ENCODE data around the gene ZNF30.
"Not testable (repeated sequence)": the region's sequence is repeated elsewhere in the genome, so short reads cannot be mapped to it uniquely, and the experiment has no call there.

DNA sequence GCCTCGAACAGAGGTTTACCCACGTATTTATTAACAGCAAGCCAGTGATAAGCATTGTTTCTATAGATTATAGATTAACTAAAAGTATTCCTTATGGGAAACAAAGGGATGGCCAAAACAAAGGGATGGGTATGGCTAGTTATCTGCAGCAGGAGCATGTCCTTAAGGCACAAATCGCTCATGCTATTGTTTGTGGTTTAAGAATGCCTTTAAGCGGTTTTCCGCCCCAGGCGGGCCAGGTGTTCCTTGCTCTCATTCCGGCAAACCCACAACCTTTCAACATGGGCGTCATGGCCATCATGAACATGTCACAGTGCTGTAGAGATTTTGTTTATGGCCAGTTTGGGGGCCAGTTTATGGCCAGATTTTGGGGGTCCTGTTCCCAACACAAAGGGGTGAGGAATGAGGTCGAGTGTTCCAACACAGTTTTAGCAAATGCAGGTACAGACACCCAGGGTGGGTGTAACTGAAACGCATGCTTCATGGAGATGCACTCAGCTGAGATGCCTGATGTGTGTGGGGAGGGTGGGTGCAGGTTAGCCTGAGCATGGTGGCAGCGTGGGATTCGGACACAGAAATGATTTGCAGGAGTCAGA is 43.6 kb downstream of the ZNF30 start:
- TF ChIP-seq POLR2A (IDR thresholded peaks at IDR 0.05; ENCODE audit: low read depth, low read length); RAD21 (IDR thresholded peaks at IDR 0.05; ENCODE audit: low read length); FOS (IDR thresholded peaks at IDR 0.05; ENCODE audit: low read depth, low read length); NFE2L2 (IDR thresholded peaks at IDR 0.05; ENCODE audit: low read depth, low read length): not testable (repeated sequence)
- TF ChIP-seq, protein P1, sequence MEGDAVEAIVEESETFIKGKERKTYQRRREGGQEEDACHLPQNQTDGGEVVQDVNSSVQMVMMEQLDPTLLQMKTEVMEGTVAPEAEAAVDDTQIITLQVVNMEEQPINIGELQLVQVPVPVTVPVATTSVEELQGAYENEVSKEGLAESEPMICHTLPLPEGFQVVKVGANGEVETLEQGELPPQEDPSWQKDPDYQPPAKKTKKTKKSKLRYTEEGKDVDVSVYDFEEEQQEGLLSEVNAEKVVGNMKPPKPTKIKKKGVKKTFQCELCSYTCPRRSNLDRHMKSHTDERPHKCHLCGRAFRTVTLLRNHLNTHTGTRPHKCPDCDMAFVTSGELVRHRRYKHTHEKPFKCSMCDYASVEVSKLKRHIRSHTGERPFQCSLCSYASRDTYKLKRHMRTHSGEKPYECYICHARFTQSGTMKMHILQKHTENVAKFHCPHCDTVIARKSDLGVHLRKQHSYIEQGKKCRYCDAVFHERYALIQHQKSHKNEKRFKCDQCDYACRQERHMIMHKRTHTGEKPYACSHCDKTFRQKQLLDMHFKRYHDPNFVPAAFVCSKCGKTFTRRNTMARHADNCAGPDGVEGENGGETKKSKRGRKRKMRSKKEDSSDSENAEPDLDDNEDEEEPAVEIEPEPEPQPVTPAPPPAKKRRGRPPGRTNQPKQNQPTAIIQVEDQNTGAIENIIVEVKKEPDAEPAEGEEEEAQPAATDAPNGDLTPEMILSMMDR (conservative IDR thresholded peaks at IDR 0.05; ENCODE audit: low read depth, low read length) = not testable (repeated sequence)
